Left lobe of liver (tissue), 2 donors: Measurements from ENCODE around the gene CRADD. TPM values are rescaled to one million over a fixed set of nuclear protein-coding genes. Genes with fewer than 3 reads are reported as not detected.
"Not testable (repeated sequence)": the region's sequence is repeated elsewhere in the genome, so short reads cannot be mapped to it uniquely, and the experiment has no call there.

Source experiments
- ATAC-seq: fragments of 200-7000 bp; cut with Tn5 transposase; one replicate; pipeline ENCODE4 v1.9.1; 2020; ENCODE audit warnings: mild to moderate bottlenecking, moderate library complexity
- DNase-seq: peaks from one replicate; pipeline ENCODE4 v3.0.0-alpha.2; 2020; ENCODE audit warnings: low spot score
- total RNA-seq: library from RNA; stranded (reverse); gene quantifications from one replicate; pipeline ENCODE4 v1.2.1, GENCODE V29; 2021
- donor health status: DM: no; HTN: no; CAD: no; lungs with moderate emphysema.
- donor health status: DM: no; HTN: yes; CAD: no.

CRADD gene
- total RNA-seq = 27.0 TPM

DNA sequence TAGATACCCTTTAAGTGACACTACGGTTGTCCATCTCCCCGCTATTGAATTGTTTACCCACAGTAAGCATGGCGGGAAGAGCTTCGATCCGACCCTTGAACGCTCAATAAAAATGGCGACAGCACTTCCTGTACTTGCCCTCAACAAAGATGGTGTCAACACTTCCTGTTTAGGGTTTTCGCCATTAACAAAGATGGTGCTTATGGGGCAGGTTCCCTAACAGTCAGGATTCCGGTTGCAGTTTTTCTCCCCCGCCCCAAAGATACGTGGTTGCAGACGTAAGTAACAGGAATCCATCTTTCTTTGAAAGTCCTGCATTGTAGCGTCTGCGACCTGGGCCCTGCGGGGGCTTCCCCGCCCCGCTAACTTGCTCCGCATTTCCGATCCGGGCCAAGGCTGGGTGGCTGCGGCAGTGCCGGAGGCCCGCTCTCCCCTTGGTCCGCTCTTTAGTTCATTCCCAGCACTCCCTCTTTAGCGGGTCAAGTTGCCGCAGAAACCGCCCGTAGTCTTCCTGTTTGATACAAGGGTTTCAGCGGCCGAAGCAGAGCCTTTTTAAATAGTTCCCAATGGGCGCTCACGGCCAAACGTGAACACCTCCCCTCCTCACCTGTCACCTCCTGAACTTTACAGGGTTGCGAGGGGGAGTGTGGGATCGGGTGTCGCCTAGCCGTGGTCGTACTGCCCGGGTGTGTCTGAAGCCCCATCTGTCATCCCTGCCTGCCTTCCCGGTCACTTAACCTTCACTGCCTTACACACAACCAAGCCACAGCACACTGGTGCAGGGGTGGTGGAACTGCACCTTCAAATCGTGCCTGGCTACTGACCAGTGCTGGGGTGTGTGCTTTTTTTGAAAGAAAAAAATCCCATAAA, at the start of gene CRADD:
Gene CRADD (plus strand): TSS at position 181 of the 870 bp plus-strand sequence.
- peak; percentile 91 for ATAC-seq

DNA sequence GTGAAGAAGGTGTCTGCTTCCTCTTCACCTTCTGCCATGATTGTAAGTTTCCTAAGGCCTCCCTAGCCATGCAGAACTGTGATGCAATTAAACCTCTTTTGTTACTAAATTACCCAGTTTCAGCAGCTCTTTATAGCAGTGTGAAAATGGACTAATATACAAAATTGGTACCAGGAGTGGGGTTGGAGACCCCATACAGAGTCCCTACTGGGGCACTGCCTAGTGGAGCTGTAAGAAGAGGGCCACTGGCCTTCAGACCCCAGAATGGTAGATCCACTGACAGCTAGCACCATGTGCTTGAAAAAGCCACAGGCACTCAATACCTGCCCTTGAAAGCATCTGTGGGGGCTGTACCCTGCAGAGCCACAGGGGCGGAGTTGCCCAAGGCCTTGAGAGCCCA, 44.8 kb upstream of the CRADD start:
- DNase-seq = no peak
- no peak for ATAC-seq

More for the DNA sequence above, at the start of gene CRADD:
- peak; percentile 85 for DNase-seq

DNA sequence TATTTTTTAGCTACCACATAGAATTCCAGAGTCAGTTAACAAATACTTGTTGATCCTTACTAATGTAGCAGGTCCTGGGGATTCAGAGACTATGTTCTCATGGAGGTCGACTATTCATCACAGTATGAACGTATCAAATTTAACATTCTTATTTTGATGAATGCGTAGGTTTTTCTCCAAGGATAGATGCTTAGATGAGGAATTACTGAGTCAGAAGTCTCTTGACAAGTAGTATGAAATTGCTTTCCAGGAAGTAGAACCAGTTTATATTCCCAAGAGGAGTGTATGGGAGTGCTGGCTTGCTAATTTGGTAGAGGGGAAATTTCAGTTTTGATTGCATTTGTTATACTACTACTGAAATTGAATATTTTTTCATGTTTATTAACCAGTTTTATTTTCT, 42.8 kb upstream of the CRADD start:
- DNase-seq (no peak), ATAC-seq (no peak)

DNA sequence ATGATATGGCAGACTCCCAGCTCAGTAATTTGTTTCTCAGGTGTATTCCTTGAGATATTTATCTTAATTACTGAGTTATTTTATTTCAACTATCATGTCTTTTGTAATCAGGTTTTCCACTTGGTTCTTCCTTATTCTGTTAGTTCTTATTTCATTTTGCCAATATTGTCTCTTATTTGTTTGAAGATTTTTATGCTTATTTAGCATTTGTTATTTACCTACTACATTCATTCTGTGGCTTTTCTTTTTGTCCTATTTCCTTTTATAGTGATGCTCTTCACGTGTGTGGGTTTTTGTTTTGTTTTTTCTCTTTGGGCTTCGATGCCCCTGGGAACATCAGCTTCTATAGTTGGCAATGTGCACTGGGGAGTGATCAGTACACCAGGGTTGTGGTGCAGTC, 40.5 kb upstream of the CRADD start:
- ATAC-seq (no peak), DNase-seq (no peak)

DNA sequence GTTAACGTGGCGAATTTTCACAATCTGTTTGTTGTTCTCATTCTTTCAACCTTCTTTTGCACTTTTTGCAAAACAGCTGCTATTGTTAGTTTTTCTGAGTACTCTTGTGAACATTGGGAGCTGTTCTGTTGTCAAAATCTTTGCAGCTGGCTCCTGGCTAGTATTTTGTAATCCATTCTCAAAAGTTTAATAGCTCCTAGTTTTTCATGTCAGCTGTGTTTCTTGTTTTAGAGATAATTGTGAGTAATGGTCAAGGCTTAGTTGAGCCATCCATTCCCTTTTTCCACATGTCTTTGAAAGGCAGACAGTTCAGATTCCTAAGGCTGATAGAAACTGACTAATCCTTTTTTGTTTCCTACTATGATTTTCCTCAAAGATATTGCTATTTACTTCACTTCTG, 39.1 kb upstream of the CRADD start:
- ATAC-seq (peak; percentile 14), DNase-seq (no peak)

DNA sequence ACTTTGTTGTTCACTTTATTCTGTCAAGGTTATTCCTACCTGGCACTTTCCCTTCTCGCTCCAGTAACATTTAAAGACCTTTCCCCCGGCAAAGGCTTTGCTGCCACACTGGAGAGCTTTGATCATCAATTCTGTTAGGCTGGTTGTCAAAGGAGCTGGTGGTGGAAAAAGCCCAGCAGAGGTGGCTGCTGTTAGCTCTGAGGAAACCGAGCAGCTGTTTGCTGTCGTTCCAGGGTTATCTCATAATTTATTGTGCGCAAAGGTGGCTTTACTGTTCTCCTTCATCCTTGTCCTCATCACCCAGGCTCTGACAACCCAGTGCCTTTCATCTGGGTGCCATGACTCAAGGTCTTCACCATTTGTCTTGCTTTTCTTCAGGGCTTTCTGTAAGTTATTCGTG, 38.2 kb upstream of the CRADD start:
- ATAC-seq (no peak), DNase-seq (no peak)

DNA sequence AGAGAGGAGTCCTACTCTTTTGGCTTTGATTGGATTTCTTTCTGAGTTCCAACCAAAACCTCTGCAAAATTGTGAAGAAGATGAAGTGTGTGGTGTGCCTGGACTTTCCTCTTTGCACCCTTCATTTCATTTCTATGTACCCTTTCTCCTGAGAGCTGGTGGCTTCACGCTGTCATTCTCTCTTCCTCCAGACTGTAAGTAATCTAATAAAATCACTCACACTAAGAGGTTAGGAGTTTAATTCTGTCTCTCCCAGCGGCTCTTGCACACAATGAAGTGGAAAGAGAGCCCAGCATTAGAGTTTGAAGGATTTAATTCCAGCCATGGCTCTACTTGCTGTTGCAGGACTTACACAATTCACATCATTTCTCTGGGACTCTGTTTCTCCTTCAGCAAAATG, 37.8 kb upstream of the CRADD start:
- ATAC-seq = no peak
- DNase-seq = no peak

DNA sequence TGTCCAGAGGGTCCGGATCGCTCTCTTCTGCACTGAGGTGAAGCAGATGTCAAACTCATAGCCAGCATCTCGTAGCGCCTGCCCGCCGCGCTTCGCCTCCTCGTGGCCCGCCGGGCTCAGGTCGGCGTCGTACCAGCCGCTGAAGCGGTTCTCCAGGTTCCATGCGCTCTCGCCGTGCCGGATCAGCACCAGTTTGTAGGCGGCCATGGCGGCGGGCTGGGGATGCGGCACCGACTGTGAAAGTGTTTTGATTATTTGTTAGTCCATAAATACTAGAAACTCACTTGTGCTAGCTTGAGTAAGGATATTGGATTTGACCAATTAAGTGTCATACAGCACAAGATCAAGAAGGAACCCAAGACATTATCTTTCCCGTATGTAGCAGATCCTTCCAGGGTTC, 35.8 kb upstream of the CRADD start:
- not testable (repeated sequence) for ATAC-seq, DNase-seq

DNA sequence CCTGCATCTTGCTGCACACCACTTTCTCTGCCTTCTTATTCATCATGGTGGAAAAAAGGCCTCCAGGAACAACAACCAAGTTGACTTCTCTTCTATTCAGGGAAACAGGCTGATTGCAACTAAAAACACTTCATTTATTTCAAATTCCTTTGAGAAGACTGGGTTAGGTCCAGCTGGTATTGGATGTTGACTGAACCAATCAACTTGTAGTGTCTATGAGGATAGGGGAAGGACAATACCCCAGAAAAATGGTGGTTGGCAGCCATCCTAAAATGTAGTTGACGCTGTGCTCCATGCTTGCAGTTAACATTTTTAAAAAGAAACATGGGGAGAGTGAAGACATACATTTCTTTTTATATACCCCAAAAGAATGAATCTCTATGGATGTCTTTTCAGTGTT, 34.4 kb upstream of the CRADD start:
- no peak for DNase-seq

DNA sequence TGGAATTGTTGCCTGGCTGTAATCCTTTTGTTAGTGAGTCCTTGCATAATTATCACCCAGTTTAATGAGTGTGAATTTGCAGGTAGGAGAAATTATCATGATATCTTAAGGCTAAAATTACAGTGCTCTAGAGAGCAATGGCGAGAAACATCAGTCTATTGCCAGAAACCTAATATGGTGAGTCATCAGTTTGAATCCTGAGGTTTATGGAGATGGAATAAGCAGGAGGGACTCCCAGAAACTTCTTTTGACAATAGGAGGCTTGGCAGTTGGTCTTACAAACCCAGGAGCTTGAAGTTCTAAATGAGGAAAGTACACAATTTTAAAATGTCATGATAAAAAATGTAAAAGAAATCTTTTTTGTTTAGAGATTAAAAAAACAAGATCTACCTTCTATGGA, 31.5 kb upstream of the CRADD start:
- ATAC-seq = no peak
- DNase-seq = no peak

More for the DNA sequence above, 34.4 kb upstream of the CRADD start:
- ATAC-seq = no peak

DNA sequence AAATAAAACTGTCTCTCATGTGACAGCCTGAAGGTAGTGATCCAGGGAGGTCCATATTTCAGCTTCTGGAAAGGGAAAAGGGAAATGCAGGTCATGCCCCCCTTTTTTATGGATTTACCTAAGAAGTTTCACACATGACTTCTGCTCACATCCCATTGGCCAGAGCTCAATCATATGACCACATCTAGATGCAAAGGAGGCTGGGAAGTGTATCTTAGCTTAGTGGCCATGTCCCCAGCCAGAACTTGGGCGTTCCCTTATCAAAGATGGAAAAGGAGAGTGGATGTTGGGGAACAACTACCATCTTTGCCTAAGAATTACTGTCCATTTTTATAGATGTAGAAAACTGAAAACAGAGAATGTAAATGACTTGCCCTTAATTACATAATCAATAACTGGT, 26.5 kb upstream of the CRADD start:
- ATAC-seq (no peak), DNase-seq (no peak)

DNA sequence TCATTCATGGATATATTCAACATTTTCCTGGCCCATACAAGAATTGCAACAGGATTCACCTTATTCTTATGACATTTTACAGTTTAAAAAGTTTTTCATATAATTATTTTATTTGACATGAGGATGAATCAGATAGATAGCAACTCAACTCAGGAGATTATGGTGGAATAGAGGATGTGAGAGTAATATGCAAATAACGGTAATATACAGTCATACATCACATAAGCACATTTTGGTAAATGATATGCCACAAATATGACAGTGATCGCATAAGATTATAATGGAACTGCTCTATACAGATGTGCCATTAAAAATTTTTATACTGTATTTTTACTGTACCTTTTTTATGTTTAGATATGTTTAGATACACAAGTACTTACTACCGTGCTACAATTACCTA, 24.1 kb upstream of the CRADD start:
- no peak for ATAC-seq

DNA sequence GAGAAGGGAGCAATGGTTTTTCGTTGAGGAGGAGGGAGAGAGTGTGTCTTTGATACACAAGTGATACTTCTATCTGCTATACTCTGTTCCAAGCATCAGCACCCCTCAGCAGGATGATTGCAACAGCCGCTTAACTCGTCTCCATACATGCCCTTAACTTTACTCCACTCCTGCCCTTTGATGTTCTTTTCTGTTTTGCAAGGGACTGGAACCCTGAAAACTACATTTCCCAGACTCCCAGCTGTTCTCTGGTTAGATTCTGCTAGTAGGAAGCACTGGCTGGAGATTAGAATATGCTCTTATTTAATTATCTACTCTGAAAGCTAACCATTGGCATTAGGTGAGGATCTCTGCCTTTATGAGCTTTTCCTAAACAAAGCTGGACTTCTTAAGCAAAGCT, 23.5 kb upstream of the CRADD start:
- no peak for ATAC-seq
- DNase-seq = no peak

More for the DNA sequence above, 24.1 kb upstream of the CRADD start:
- DNase-seq = no peak

DNA sequence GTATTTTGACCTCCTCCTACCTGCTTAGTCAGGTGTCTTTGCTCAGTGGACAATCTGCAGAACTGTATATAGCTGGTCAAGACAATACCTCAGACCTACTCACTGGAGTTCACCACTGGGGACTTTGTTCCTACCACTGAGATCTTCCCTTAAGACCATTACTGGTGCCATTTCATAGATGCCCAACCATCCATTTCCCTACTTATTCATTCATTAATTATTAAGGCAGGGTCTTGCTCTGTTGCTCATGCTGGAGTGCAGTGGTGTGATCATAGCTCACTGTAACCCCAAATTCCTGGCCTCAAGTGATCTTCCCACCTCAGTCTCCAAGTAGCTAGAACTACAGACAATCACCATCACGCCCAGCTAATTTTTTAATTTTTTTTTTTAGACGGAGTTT, 22.8 kb upstream of the CRADD start:
- ATAC-seq (no peak), DNase-seq (no peak)

DNA sequence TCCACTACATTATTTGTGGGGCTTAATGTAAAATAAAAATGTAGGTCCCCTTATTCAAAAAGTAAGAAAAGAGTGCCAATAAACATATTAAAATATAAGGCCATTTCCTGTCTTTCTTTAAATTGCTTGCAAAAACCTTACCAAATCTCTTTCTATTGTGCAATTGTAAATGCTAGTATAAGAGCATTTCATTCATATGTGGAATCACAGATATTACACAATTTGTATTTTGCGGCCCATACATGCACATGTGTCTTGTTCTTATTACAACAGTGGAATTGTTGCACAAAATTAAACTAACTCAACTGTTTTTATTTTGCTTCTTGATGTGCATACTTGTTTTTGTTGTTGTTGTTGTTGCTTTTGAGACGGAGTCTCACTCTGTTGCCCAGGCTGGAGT, 20.1 kb upstream of the CRADD start:
- DNase-seq = no peak
- no peak for ATAC-seq

DNA sequence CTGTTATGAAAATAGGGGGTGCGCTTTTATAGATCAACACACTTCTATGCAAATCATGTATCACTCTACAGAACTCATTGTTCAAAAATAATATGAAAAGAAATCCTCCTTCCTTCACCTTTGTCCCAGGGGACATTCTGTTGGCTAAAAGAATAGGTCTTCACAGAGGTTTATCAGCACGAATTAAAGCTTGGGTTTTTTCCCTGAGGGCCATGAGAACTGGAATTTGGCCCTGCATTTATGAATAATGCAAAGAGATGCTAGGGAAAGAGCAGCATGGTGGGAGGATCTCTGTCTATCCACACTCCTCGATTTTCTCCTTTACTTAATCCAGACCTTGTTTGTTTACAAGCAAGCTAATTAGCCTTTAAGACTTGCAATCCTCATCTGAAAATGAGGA, 16.2 kb upstream of the CRADD start:
- DNase-seq (no peak), ATAC-seq (no peak)

DNA sequence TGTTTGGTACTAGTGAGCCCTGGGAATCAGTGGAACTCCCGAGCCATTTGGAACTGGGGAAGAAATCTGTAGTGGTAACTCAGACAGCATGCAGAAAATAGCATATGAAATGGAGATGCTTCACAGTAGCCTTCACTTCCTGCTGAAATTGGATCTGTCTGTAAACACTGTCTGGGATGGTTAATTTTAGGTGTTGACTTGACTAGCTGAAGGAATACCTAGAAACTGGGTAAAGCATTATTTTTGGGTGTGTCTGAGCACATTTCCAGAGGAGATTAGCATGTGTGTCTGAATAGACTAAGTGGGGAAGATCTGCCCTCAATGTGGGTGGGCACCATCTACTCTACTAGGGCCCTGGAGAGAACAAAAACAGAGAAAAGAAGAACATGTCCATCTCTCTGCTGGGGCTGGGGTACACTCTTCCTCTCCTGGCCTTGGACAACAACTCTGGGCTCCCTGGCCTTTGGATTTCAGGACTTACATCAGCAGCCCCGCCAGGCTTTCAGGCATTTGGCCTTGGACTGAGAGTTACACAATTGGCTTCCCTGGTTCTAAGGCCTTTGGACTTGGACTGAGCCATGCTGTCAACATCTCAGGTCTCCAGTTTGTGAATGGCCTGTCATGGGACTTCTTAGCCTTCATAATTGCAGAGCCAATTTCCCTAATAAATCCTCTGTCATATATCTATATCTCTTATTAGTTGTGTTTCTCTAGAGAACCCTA, 14.0 kb upstream of the CRADD start:
- ATAC-seq (peak; percentile 96), DNase-seq (peak; percentile 87)

DNA sequence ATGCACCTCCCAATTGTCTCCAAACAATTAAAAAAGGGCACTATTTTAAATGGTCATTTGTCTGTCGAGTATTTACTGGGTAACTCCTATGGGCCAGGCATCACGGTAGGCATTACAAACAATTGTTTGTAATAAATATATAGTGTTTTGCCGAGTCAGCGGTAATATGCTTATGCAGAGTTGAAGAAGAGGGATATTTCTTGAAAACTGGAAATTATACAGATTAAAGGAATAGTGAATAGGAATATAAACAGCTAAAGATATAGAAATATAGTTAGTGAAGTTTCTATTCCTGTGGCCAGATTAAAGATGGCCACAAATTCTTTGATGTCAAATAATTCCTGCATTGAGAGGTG, 13.5 kb upstream of the CRADD start:
- ATAC-seq (peak; percentile 24), DNase-seq (no peak)

DNA sequence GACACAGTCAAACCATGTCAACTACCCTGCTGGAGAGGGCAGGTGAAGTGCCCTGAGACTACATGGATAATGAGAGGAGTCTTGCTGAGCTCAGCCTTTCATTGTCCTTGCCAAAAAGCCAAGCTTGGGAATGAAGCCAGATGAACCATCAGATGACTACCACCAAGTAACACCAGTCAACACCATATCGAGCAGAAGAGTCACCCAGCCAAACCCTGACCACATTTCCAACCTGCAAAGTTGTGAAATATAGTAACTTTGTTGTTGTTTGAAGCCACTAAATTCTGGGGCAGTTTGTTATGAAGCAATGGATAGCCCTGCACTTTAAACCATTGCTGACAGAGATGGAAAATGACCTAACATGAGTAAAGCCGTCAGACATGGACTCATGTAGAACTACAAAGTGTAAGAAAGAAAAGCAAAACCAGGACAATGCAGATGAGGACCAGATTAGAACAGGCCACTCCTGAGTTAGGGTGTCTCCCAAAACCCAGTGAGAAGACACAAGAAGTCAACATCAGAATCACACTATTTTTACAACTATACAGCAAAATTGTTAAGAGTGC, 12.5 kb upstream of the CRADD start:
- DNase-seq (no peak), ATAC-seq (no peak)

DNA sequence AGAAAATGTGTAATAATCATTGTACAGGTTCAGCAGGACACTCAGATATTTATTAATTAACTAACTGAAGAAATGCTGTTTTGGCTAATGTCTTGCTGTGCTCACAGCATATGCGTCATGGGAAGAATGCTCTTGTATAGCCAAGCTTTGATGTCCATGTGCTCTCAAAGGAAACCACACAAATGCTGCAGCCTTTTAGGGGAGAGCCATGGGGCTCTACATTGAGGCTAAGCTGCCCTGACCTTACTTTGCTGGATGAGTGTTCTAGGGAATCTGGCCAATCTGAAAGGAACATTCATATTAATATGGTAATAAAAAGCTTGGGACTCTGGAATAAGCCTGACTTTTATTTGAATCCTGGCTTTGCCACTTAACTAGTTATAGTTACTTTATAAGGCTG, 9.5 kb upstream of the CRADD start:
- ATAC-seq = no peak
- no peak for DNase-seq

DNA sequence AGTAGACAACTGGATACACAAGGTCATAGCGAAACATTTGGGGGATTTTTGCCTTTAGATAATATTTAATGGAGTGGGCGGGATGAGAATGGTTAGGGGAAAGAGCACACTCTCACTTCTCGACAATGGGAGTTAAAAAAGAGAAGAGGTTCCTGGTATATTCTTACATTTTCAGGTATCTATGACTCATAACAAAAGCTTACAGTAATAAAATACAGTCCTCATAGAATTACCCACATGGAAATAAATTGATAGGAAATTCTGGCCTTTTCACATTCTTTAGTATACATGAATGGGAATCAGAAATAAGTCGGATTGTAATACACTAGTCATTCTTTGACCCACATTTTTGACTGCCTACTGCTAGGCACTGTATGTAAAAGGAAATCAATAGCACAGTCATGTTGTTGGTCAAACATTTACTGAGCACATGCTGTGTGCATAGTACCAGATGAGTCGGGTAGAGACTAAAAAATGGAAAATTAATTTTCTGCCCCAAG, 8.2 kb upstream of the CRADD start:
- no peak for ATAC-seq

DNA sequence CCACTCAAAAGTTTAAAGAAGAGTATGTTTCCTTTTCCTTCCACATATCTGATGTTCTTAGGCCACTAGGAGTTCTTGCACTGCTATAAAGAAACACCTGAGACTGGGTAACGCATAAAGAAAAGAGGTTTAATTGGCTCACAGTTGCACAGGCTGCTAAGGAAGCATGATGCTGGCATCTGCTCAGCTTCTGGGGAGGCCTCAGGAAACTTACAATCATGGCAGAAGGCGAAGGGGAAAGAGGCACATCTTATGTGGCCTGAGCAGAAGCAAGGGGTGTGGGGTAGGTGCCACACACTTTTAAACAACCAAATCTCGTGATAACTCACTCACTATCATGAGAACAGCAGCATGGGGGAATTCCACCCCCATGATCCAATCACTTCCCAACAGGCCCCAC, 7.7 kb upstream of the CRADD start:
- ATAC-seq = no peak

More for the DNA sequence above, 8.2 kb upstream of the CRADD start:
- no peak for DNase-seq

More for the DNA sequence above, 7.7 kb upstream of the CRADD start:
- DNase-seq = no peak
